ENCODE measurements around the gene LRRC2.

GRCh38 chr3:46609944-46610722 is 44.0 kb upstream of the LRRC2 start:
- no peak for TF ChIP-seq POLR2A (IDR thresholded peaks at IDR 0.05)
- TF ChIP-seq, protein P1, sequence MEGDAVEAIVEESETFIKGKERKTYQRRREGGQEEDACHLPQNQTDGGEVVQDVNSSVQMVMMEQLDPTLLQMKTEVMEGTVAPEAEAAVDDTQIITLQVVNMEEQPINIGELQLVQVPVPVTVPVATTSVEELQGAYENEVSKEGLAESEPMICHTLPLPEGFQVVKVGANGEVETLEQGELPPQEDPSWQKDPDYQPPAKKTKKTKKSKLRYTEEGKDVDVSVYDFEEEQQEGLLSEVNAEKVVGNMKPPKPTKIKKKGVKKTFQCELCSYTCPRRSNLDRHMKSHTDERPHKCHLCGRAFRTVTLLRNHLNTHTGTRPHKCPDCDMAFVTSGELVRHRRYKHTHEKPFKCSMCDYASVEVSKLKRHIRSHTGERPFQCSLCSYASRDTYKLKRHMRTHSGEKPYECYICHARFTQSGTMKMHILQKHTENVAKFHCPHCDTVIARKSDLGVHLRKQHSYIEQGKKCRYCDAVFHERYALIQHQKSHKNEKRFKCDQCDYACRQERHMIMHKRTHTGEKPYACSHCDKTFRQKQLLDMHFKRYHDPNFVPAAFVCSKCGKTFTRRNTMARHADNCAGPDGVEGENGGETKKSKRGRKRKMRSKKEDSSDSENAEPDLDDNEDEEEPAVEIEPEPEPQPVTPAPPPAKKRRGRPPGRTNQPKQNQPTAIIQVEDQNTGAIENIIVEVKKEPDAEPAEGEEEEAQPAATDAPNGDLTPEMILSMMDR (IDR thresholded peaks at IDR 0.05) = no peak
